ENCODE results near the gene ARHGEF40.

DNA sequence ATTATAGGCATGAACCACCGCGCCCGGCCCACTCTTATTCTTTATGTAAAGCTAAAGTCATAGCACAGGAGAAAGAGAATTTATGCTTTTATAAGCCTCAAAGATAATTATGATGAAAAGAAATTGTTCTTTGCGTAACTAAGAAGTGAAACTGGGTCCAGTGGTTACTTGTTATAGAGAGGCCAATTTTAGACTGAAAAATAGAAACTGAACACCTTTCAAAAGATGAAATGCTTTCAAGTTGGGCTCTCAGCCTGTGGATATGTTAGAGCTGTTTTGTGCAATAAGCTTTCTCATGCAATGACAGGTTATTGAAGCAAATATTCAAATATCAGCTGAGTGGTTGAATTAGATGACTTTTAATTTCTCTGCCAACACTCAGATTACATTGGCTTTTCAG lies 38.7 kb downstream of the ARHGEF40 start:
- TF ChIP-seq, protein P1, sequence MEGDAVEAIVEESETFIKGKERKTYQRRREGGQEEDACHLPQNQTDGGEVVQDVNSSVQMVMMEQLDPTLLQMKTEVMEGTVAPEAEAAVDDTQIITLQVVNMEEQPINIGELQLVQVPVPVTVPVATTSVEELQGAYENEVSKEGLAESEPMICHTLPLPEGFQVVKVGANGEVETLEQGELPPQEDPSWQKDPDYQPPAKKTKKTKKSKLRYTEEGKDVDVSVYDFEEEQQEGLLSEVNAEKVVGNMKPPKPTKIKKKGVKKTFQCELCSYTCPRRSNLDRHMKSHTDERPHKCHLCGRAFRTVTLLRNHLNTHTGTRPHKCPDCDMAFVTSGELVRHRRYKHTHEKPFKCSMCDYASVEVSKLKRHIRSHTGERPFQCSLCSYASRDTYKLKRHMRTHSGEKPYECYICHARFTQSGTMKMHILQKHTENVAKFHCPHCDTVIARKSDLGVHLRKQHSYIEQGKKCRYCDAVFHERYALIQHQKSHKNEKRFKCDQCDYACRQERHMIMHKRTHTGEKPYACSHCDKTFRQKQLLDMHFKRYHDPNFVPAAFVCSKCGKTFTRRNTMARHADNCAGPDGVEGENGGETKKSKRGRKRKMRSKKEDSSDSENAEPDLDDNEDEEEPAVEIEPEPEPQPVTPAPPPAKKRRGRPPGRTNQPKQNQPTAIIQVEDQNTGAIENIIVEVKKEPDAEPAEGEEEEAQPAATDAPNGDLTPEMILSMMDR (IDR thresholded peaks at IDR 0.05) = no peak
- TF ChIP-seq POLR2A (IDR thresholded peaks at IDR 0.05) = no peak
- TF ChIP-seq POLR2AphosphoS5 (IDR thresholded peaks at IDR 0.05) = no peak
